IPS-15b (cell line): ENCODE measurements around the gene E2F4.

Source experiments
- H3K27me3 ChIP-seq: one replicate; pipeline ENCODE4 v1.6.1; 2013; ENCODE audit warnings: low read length; ENCODE audit not compliant: control insufficient read depth, insufficient read depth
- H3K36me3 ChIP-seq: one replicate; pipeline ENCODE4 v1.6.1; 2013; ENCODE audit warnings: low read length; ENCODE audit not compliant: control insufficient read depth, insufficient read depth
- H3K4me1 ChIP-seq: one replicate; pipeline ENCODE4 v1.6.1; 2013; ENCODE audit warnings: mild to moderate bottlenecking, low read length; ENCODE audit not compliant: control insufficient read depth, insufficient read depth
- H3K4me3 ChIP-seq: one replicate; pipeline ENCODE4 v1.5.1; 2013; ENCODE audit warnings: low read depth, low read length
- H3K9ac ChIP-seq: one replicate; pipeline ENCODE4 v1.6.1; 2013; ENCODE audit warnings: low read depth, mild to moderate bottlenecking, low read length
- H3K9me3 ChIP-seq: one replicate; pipeline ENCODE4 v1.6.1; 2013; ENCODE audit warnings: mild to moderate bottlenecking, low read length; ENCODE audit not compliant: control insufficient read depth, insufficient read depth

Gene E2F4

GRCh38 chr16:67238806-67239470 is 47.0 kb downstream of the E2F4 start:
- Histone ChIP-seq H3K27me3 (no peaks in the 10 kb centered on the region), H3K4me1 (peaks cover 9% of the 10 kb centered on the region)

GRCh38 chr16:67240506-67240905 is 48.6 kb downstream of the E2F4 start:
- Histone ChIP-seq H3K9me3 (no peaks in the 10 kb centered on the region), H3K4me1 (peaks cover 17% of the 10 kb centered on the region), H3K27me3 (no peaks in the 10 kb centered on the region), H3K36me3 (peaks cover 16% of the 10 kb centered on the region), H3K9ac (no peak overlapping the region), H3K4me3 (no peak overlapping the region)

More at GRCh38 chr16:67238806-67239470, 47.0 kb downstream of the E2F4 start:
- Histone ChIP-seq H3K9me3 (no peaks in the 10 kb centered on the region), H3K9ac (no peak overlapping the region), H3K4me3 (no peak overlapping the region), H3K36me3 (peaks cover 16% of the 10 kb centered on the region)

- Histone ChIP-seq H3K36me3 (peaks cover 12% of the 10 kb centered on the region), H3K9ac (peak overlapping the region; percentile 47), H3K4me1 (peaks cover 17% of the 10 kb centered on the region)
Observed at GRCh38 chr16:67241008-67241900, 49.3 kb downstream of the E2F4 start.

GRCh38 chr16:67242138-67242730 is 50.3 kb downstream of the E2F4 start:
- no peak overlapping the region for H3K4me3 ChIP-seq
- H3K36me3 ChIP-seq, result peaks cover 11% of the 10 kb centered on the region
- H3K27me3 ChIP-seq, result no peaks in the 10 kb centered on the region
- peaks cover 17% of the 10 kb centered on the region for H3K4me1 ChIP-seq
- H3K9ac ChIP-seq, result no peak overlapping the region
- H3K9me3 ChIP-seq, result no peaks in the 10 kb centered on the region

More at GRCh38 chr16:67241008-67241900, 49.3 kb downstream of the E2F4 start:
- Histone ChIP-seq H3K4me3 (no peak overlapping the region), H3K9me3 (no peaks in the 10 kb centered on the region), H3K27me3 (no peaks in the 10 kb centered on the region)

- Histone ChIP-seq H3K9me3 (no peaks in the 10 kb centered on the region), H3K4me3 (no peak overlapping the region), H3K9ac (no peak overlapping the region), H3K4me1 (peaks cover 20% of the 10 kb centered on the region), H3K27me3 (peaks cover 4% of the 10 kb centered on the region), H3K36me3 (peaks cover 5% of the 10 kb centered on the region)
Observed at GRCh38 chr16:67243481-67243880, 51.5 kb downstream of the E2F4 start.

- no peaks in the 10 kb centered on the region for H3K9me3 ChIP-seq
- no peak overlapping the region for H3K9ac ChIP-seq
- peak overlapping the region; percentile 13 for H3K4me3 ChIP-seq
- H3K36me3 ChIP-seq, result peaks cover 2% of the 10 kb centered on the region
- peaks cover 11% of the 10 kb centered on the region for H3K27me3 ChIP-seq
- H3K4me1 ChIP-seq, result peaks cover 20% of the 10 kb centered on the region
Observed at GRCh38 chr16:67244387-67245185, 52.6 kb downstream of the E2F4 start.

- Histone ChIP-seq H3K4me3 (peak overlapping the region; percentile 84), H3K9me3 (no peaks in the 10 kb centered on the region), H3K4me1 (peaks cover 20% of the 10 kb centered on the region), H3K27me3 (peaks cover 17% of the 10 kb centered on the region), H3K9ac (no peak overlapping the region), H3K36me3 (no peaks in the 10 kb centered on the region)
Observed at GRCh38 chr16:67245186-67245585, 53.2 kb downstream of the E2F4 start.

- no peaks in the 10 kb centered on the region for H3K9me3 ChIP-seq
- H3K4me3 ChIP-seq, result peak overlapping the region; percentile 84
- peaks cover 21% of the 10 kb centered on the region for H3K27me3 ChIP-seq
- H3K9ac ChIP-seq, result no peak overlapping the region
- H3K36me3 ChIP-seq, result no peaks in the 10 kb centered on the region
- peaks cover 20% of the 10 kb centered on the region for H3K4me1 ChIP-seq
Observed at GRCh38 chr16:67245674-67246080, 53.7 kb downstream of the E2F4 start.

- Histone ChIP-seq H3K27me3 (peaks cover 23% of the 10 kb centered on the region), H3K36me3 (no peaks in the 10 kb centered on the region), H3K9me3 (no peaks in the 10 kb centered on the region), H3K4me3 (peak overlapping the region; percentile 84), H3K4me1 (peaks cover 19% of the 10 kb centered on the region), H3K9ac (peak overlapping the region; percentile 18)
Observed at GRCh38 chr16:67246081-67246755, 54.3 kb downstream of the E2F4 start.

GRCh38 chr16:67246756-67247191 is 54.8 kb downstream of the E2F4 start:
- H3K27me3 ChIP-seq, result peaks cover 23% of the 10 kb centered on the region
- peaks cover 13% of the 10 kb centered on the region for H3K4me1 ChIP-seq
- H3K9ac ChIP-seq, result peak overlapping the region; percentile 76

More at GRCh38 chr16:67246756-67247191, 54.8 kb downstream of the E2F4 start:
- Histone ChIP-seq H3K36me3 (no peaks in the 10 kb centered on the region), H3K9me3 (no peaks in the 10 kb centered on the region), H3K4me3 (peak overlapping the region; percentile 84)
